K562 (cell line): ENCODE data around the gene LCN12. TPM values are rescaled to one million over a fixed set of nuclear protein-coding genes. Genes with fewer than 3 reads are reported as not detected.

ENCODE experiments used
- ARID4B ChIP-seq: sonication (generic); formaldehyde crosslinking; IDR thresholded peaks from 2 replicates; pipeline ENCODE4 v1.8.0; 2022; ENCODE audit warnings: mild to moderate bottlenecking, missing genetic modification reagents
- ATF1 ChIP-seq, 2 experiments: fragments of 450-650 bp in 1 of 2; IDR thresholded peaks; 2 replicates each; pipeline ENCODE4 v1.6.1; 2016; ENCODE audit warnings: missing compliant biosample characterization in 1 of 2, missing genetic modification characterization in 1 of 2
- CHD4 ChIP-seq: fragments of 200-600 bp; sonication (generic); IDR thresholded peaks from 3 replicates; pipeline ENCODE4 v1.6.1; 2012; ENCODE audit warnings: low read depth, mild to moderate bottlenecking, mixed read lengths, low read length, inconsistent platforms; ENCODE audit not compliant: insufficient read depth, insufficient replicate concordance, poor library complexity, severe bottlenecking
- E2F4 ChIP-seq: sonication (generic); formaldehyde crosslinking; IDR thresholded peaks from 2 replicates; pipeline ENCODE4 v1.8.0; 2022; ENCODE audit warnings: mild to moderate bottlenecking, low read depth, missing genetic modification reagents
- EP300 ChIP-seq: IDR thresholded peaks from 2 replicates; pipeline ENCODE4 v1.6.1; 2012; ENCODE audit warnings: low read length, improper control_type of control experiment
- ETV5 ChIP-seq: sonication (generic); formaldehyde crosslinking; IDR thresholded peaks from 2 replicates; pipeline ENCODE4 v1.4.0; 2020; ENCODE audit warnings: low read depth, mild to moderate bottlenecking, missing genetic modification reagents
- EWSR1 ChIP-seq: fragments of 450-650 bp; IDR thresholded peaks from 2 replicates; pipeline ENCODE4 v1.6.1; 2018; ENCODE audit warnings: borderline replicate concordance, mild to moderate bottlenecking, low read depth, moderate library complexity; ENCODE audit not compliant: partially characterized antibody
- FOSL1 ChIP-seq: fragments of 200-800 bp; sonication (Bioruptor generic); conservative IDR thresholded peaks from 2 replicates; pipeline ENCODE4 v1.6.1; 2016; ENCODE audit warnings: missing genetic modification characterization, missing compliant biosample characterization
- RAD21 ChIP-seq, 2 experiments: fragments of 250-450 bp in 1 of 2; fragments of 450-650 bp in 1 of 2; sonication (Bioruptor Pico) in 1 of 2; formaldehyde crosslinking in 1 of 2; IDR thresholded peaks in 1 of 2; conservative IDR thresholded peaks in 1 of 2; 2 replicates each; pipeline versions ENCODE4 v1.4.0 to v1.8.0; 2020 to 2022; ENCODE audit warnings: mild to moderate bottlenecking in 2 of 2, moderate library complexity in 1 of 2
- RB1 ChIP-seq: fragments of 450-650 bp; IDR thresholded peaks from 2 replicates; pipeline ENCODE4 v1.6.1; 2017; ENCODE audit warnings: low read depth, mild to moderate bottlenecking
- RBM22 ChIP-seq: fragments of 200-400 bp; formaldehyde crosslinking; IDR thresholded peaks from 2 replicates; pipeline ENCODE4 v1.6.1; 2018; ENCODE audit warnings: low read length, low read depth; ENCODE audit not compliant: poor library complexity, severe bottlenecking
- RFX5 ChIP-seq: IDR thresholded peaks from 2 replicates; pipeline ENCODE4 v1.6.1; 2011; ENCODE audit warnings: low read depth, mild to moderate bottlenecking, improper control_type of control experiment, low read length
- ZNF764 ChIP-seq: fragments of 250-450 bp; sonication (Bioruptor Pico); IDR thresholded peaks from 2 replicates; pipeline ENCODE4 v1.4.0; 2020; ENCODE audit warnings: low read depth, mild to moderate bottlenecking, moderate library complexity
- polyA plus RNA-seq, 8 experiments: library from polyadenylated mRNA; depleted of rRNA in 4 of 8; stranded (reverse) in 5 of 8; unstranded in 3 of 8; fragments of >200 nt; fragmentation: Nextera tagmentation in 2 of 8; fragmentation: Illumina TruSeq in 1 of 8; extraction: Ambion mirVana in 2 of 8; extraction: Trizol in 1 of 8; gene quantifications; 2 replicates each; pipeline versions ENCODE4 v1.2.1 to v1.2.3, GENCODE V29; 2011 to 2014; ENCODE audit warnings: inconsistent platforms in 1 of 8, missing spikeins in 1 of 8
- total RNA-seq, 7 experiments: library from RNA; depleted of rRNA in 6 of 7; stranded (reverse); fragments of >200 nt in 6 of 7; fragmentation: Illumina TruSeq in 2 of 7; extraction: Trizol in 2 of 7; gene quantifications; 2 replicates each; pipeline versions ENCODE4 v1.2.1 to v1.2.3, GENCODE V29; 2011 to 2021; ENCODE audit warnings: low replicate concordance in 1 of 7
- TF ChIP-seq, protein P1 (sequence below): fragments of 450-650 bp; IDR thresholded peaks from 2 replicates; pipeline ENCODE4 v1.6.1; 2018; ENCODE audit not compliant: partially characterized antibody
- TF ChIP-seq, protein P2 (sequence below): sonication (generic); formaldehyde crosslinking; IDR thresholded peaks from 2 replicates; pipeline ENCODE4 v1.8.1; 2023; ENCODE audit warnings: mild to moderate bottlenecking, missing genetic modification reagents

The LCN12 gene
- total and polyA plus RNA-seq, 9 of the 15 experiments (the other 6 are each of a cell fraction or from before 2014, with no cell fraction given), result 0.05 TPM; not detected in 8

- TF ChIP-seq RAD21 (CRISPR knock-in tag; conservative IDR thresholded peaks at IDR 0.05 in 1 of 2, IDR thresholded peaks at IDR 0.05 in 1 of 2), result peak; percentile 84 to 85
- no peak for TF ChIP-seq CHD4
- no peak for TF ChIP-seq RBM22
- TF ChIP-seq, protein P1, sequence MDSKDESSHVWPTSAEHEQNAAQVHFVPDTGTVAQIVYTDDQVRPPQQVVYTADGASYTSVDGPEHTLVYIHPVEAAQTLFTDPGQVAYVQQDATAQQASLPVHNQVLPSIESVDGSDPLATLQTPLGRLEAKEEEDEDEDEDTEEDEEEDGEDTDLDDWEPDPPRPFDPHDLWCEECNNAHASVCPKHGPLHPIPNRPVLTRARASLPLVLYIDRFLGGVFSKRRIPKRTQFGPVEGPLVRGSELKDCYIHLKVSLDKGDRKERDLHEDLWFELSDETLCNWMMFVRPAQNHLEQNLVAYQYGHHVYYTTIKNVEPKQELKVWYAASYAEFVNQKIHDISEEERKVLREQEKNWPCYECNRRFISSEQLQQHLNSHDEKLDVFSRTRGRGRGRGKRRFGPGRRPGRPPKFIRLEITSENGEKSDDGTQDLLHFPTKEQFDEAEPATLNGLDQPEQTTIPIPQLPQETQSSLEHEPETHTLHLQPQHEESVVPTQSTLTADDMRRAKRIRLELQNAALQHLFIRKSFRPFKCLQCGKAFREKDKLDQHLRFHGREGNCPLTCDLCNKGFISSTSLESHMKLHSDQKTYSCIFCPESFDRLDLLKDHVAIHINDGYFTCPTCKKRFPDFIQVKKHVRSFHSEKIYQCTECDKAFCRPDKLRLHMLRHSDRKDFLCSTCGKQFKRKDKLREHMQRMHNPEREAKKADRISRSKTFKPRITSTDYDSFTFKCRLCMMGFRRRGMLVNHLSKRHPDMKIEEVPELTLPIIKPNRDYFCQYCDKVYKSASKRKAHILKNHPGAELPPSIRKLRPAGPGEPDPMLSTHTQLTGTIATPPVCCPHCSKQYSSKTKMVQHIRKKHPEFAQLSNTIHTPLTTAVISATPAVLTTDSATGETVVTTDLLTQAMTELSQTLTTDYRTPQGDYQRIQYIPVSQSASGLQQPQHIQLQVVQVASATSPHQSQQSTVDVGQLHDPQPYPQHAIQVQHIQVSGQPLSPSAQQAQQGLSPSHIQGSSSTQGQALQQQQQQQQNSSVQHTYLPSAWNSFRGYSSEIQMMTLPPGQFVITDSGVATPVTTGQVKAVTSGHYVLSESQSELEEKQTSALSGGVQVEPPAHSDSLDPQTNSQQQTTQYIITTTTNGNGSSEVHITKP, result no peak
- TF ChIP-seq FOSL1 (tag), result no peak
- no peak for TF ChIP-seq RFX5
- no peak for TF ChIP-seq E2F4 (CRISPR knock-in tag)
- TF ChIP-seq, protein P2, sequence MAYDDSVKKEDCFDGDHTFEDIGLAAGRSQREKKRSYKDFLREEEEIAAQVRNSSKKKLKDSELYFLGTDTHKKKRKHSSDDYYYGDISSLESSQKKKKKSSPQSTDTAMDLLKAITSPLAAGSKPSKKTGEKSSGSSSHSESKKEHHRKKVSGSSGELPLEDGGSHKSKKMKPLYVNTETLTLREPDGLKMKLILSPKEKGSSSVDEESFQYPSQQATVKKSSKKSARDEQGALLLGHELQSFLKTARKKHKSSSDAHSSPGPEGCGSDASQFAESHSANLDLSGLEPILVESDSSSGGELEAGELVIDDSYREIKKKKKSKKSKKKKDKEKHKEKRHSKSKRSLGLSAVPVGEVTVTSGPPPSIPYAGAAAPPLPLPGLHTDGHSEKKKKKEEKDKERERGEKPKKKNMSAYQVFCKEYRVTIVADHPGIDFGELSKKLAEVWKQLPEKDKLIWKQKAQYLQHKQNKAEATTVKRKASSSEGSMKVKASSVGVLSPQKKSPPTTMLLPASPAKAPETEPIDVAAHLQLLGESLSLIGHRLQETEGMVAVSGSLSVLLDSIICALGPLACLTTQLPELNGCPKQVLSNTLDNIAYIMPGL (CRISPR knock-in tag), result peak; percentile 55; the same call in 1 of the 2 replicates
- 0 out of 2 replicates have a peak, but pooled peaks have one; percentile 18 for TF ChIP-seq EP300
- peak; percentile 52; the same call in 1 of the 2 replicates for TF ChIP-seq RB1
- TF ChIP-seq EWSR1, result no peak
- no peak for TF ChIP-seq ZNF764
- no peak for TF ChIP-seq ETV5 (CRISPR knock-in tag)
- TF ChIP-seq ARID4B, result 0 out of 2 replicates have a peak, but pooled peaks have one; percentile 48
- no peak for TF ChIP-seq ATF1 (CRISPR knock-in tag; IDR thresholded peaks at IDR 0.05)
- TF ChIP-seq ATF1 (tag; IDR thresholded peaks at IDR 0.05), result 0 out of 2 replicates have a peak, but pooled peaks have one; percentile 33
Observed at GRCh38 chr9:136947955-136948510, 4.0 kb upstream of the LCN12 start (continued).
